Heart left ventricle (tissue), 13 donors: ENCODE results near the gene HS3ST5.

ENCODE experiments used
- POLR2A ChIP-seq, 2 donors: fragments of 450-650 bp; IDR thresholded peaks; one replicate each; pipeline ENCODE4 v1.6.1; 2017; ENCODE audit warnings: antibody characterized with exemption in 2 of 2, mild to moderate bottlenecking in 2 of 2, moderate library complexity in 2 of 2
- TF ChIP-seq, protein P1 (sequence below), 12 donors: fragments of 200-600 bp; sonication (generic) in 4 of 12; IDR thresholded peaks; one replicate each; pipeline versions ENCODE4 v1.5.0 to v1.8.0; 2018 to 2022; ENCODE audit warnings: antibody characterized with exemption in 12 of 12, mild to moderate bottlenecking in 5 of 12
- donor health status: ischemic (EF 13 %, LVEDD 7.1; RV severe dilation, severe dysfunction).
- donor health status: DM: no; HTN: yes; CAD: no.
- donor health status: DM: no; HTN: no; CAD: no.
- donor health status: ischemic (EF 25% LVEDD 6.9; RV normal size, moderate dysfunction).
- donor health status: ischemic (EF 25% LVEDD 5.7; RV mildly dilated, moderate dysfunction).
- donor health status: ischemic (EF 35%, LVEDD 5.7; RV mildly dilated, moderate dysfunction).
- donor health status: nonischemic (EF 11% LVEDD 7.7; RV severe dilation, severe dysfunction).
- donor health status: DM: yes; HTN: yes; CAD: no.
- donor health status: PGD.
- donor health status: ischemic (EF 29% LVEDD 5.4; RV normal size, mild dysfunction).
- donor health status: nonischemic (EF 23%, LVEDD 6.1; RV moderate dilation, normal function).

DNA sequence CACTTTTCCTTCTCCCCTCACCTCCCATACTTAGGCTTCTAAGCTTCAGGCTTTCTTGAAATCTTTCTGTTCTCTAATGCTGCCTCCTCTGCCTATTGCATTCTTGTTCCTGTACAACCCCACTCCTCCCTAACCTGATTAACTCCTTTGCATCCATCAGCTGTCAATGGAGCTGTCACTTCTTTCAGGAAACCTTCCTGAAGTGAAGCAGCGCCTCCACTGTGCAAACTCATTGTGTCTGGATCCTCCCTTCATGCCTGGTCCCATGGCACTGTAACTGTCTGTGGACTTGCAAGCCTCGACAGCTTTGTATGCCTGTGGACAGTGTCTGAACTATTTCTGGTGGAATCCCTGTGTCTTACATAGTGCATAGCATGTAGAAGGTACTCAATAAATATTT is 185.0 kb downstream of the HS3ST5 start:
- TF ChIP-seq, protein P1, sequence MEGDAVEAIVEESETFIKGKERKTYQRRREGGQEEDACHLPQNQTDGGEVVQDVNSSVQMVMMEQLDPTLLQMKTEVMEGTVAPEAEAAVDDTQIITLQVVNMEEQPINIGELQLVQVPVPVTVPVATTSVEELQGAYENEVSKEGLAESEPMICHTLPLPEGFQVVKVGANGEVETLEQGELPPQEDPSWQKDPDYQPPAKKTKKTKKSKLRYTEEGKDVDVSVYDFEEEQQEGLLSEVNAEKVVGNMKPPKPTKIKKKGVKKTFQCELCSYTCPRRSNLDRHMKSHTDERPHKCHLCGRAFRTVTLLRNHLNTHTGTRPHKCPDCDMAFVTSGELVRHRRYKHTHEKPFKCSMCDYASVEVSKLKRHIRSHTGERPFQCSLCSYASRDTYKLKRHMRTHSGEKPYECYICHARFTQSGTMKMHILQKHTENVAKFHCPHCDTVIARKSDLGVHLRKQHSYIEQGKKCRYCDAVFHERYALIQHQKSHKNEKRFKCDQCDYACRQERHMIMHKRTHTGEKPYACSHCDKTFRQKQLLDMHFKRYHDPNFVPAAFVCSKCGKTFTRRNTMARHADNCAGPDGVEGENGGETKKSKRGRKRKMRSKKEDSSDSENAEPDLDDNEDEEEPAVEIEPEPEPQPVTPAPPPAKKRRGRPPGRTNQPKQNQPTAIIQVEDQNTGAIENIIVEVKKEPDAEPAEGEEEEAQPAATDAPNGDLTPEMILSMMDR (IDR thresholded peaks at IDR 0.05), result no peak
- TF ChIP-seq POLR2A (IDR thresholded peaks at IDR 0.05), result no peak
